Measurements from ENCODE around the gene SYT12. TPM values are rescaled to one million over a fixed set of nuclear protein-coding genes. Genes with fewer than 3 reads are reported as not detected.
"Not testable (repeated sequence)": the region's sequence is repeated elsewhere in the genome, so short reads cannot be mapped to it uniquely, and the experiment has no call there.

The SYT12 gene
- total RNA-seq, 1 donor from 2014 or later: 4.8 TPM

DNA sequence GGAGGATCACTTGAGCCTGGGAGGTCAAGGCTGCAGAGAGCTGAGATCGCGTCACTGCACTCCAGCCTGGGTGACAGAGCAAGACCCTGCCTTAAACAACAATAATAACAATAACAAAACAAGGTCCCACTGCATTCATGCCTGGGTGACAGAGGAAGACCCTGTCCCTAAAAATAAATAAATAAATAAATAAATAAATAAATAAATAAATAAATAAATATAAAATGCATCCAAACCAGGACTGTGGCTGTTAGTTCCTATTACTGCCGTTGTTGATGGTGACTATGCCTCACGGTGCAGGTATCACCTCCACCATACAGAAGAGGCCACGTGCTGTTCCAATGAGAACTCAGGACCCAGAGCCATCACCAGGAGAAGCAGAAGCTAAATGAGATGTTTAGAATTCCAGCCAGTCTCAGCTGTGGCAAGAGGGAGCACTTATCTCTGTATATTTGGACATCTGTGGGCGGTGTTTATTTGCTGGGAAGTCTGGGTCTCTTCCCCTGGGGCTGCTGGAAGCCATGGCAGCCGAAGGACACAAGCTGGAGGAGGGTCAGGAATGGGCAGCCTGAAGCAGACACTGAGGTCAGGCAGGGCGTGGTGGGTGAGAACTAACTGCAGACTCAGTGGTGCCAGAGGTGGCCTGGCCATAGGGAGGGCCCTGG, 26.2 kb upstream of the SYT12 start:
- DNase-seq (ENCODE audit: low spot score): no peak
- peak; percentile 55 for ATAC-seq

GRCh38 chr11:66999555-66999954, 23.4 kb upstream of the SYT12 start:
- no peak for ATAC-seq
- DNase-seq (ENCODE audit: low spot score): no peak

- no peak for DNase-seq (ENCODE audit: low spot score)
- no peak for ATAC-seq
Observed at GRCh38 chr11:67001332-67001731, 21.6 kb upstream of the SYT12 start.

DNA sequence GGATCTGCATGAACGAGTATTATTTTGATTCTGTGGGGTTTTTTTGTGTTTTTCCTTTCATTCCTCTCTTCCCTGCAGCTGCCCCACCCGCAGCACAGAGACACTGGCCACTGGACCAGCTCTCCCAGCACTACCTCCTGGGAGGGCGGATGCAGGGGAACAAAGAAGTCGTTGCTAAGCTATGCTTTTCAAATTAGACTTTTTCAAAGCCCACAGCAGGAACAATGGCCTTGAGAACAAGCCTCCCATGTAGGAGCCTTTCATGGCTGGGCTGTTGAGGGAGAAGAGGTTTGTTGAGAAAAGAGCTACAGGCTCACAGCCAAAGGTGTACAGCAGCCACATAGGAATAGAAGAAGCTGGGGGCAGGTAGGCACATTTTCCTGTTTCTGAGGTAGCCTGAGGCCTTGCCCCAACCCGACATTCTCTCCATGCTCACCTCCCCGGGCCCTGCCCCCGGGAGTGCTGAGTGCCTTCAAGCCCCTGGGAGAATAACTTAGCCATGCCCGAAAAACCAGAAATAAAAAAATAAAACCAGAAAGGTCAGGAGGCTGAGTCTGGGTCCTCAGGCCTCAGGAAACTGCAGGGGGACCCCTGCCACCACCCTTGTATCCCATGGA, 20.5 kb upstream of the SYT12 start:
- ATAC-seq (peak; percentile 13), DNase-seq (ENCODE audit: low spot score) (no peak)

DNA sequence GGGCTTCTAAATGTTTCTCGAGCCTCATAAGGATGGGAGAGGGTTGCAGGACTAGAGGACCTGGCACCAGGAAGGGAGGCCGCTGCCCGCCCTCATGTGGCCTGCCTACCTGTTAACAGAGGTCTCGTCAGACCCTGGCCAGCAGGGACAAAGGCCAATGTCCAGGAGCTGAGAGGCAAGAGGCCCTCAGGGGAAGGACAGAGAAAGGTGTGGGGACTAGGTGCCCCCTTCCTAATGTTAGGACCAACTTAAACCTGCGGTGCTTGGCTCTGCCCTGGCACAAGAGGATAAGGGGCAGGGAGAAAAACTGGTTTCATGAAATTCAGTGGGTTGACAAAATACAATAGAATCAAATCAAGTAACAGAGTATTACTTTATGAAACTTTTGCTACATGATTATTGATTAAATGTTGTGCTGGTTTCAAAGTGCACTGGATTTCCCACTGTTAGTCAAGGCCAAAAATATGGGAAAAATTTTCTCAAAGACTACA, 20.0 kb upstream of the SYT12 start:
- DNase-seq (ENCODE audit: low spot score) (peak; percentile 91), ATAC-seq (peak; percentile 88)

DNA sequence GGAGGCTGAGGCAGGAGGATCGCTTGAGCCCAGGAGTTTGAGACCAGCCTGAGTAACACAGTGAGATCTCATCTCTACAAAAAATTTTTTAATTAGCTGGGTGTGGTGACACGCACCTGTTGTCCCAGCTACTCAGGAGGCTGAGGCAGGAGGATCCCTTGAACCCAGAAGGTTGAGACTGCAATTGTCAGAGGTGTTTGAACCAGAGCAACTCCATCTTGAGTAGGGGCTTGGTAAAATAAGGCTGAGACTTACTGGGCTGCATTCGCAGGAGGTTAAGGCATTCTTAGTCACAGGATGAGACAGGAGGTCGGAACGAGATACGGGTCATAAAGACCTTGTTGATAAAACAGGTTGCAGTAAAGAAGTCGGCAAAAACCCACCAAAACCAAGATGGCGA, 17.7 kb upstream of the SYT12 start:
- not testable (repeated sequence) for DNase-seq (ENCODE audit: low spot score); ATAC-seq

DNA sequence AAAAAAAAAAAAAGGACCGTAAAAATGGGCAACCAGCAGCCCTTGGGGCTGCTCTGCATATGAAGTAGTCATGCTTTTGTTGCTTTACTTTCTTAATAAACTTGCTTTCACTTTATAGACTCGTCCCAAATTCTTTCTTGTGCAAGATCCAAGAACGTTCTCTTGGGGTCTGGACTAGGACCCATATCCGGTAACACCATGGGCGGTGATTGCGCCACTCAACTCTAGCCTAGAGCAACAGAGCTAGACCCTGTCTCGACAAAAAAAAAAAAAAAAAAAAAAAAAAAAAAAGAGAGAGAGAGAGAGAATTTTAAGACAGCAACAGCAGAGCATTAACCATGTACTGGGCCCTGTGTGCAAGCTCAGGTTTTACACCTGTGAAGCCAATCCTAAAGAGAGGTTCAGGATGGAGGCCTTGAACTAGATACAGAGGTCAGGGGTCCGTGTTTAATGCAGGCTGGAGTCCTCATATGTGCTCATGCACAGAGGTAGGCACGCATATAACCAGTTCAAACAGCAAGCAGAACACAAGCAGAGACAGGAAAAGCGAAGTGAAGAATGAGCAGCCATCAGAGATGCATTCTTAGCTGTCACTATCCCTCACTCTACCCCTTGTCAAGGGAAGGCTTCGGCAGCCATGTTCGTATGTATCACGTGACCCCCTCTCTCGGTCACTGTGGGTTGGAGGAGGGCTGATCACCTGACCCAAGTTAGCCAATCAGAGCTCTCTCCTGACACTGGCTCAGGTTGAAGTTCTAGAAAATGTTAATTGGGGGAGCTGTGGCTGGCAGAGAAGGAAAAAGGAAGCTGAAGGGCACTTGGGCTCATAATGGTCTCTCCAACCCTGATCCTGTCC, 16.7 kb upstream of the SYT12 start:
- ATAC-seq: no peak
- no peak for DNase-seq (ENCODE audit: low spot score)

GRCh38 chr11:67007126-67007525, 15.8 kb upstream of the SYT12 start:
- no peak for DNase-seq (ENCODE audit: low spot score)
- ATAC-seq: no peak

DNA sequence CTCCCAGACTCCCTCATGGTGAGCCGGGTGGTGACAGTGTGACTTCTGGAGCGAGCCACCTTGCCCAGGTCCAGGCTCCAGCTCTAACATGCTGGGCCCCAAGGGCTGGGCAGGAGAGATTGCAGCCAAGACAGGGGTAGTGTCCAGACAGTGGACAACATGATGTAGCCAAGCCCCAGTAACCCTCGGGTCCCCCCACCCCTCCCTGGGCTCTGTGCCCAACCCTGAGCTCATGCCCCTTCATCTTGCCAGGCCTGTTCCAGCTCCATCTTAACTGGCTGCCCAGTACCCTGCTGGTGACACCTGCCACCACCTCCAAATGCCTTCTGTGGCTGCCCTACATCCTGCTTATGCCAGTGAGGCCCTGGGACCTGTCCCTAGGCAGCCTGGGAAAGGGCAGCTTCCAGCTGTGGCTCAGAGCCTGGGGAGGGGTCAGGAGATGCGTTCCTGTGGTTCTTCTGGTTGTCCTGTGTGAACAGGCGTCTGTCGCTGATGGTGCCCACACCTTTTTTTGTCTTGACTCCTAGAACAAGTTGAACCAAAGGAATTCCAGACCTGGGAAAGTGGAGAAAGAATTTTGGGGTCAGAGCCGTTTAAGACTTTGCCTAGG, 12.5 kb upstream of the SYT12 start:
- peak; percentile 11 for ATAC-seq
- no peak for DNase-seq (ENCODE audit: low spot score)

GRCh38 chr11:67013511-67014045, 9.4 kb upstream of the SYT12 start:
- ATAC-seq: no peak
- DNase-seq (ENCODE audit: low spot score): no peak

DNA sequence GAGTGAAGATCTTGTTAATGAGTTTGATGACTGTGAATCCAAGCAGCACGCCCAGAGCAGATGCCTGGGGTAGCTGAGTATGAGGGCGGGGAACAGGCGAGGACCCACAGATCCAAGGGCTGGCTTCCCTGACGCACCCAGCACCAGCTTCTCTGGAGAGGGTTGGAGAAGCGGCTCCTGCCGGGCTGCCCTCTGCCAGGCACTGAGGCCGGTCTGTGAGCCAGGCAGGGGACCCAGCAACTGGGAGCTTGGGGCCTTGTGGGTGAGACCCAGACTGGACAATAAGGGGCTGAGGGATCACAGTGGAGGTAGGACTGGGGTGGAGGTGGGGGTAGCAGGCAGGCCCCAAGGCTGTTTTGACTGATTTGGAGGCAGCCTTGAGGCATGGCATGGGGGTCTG, 8.6 kb upstream of the SYT12 start:
- DNase-seq (ENCODE audit: low spot score) (no peak), ATAC-seq (no peak)

GRCh38 chr11:67015048-67015447, 7.9 kb upstream of the SYT12 start:
- ATAC-seq (no peak), DNase-seq (ENCODE audit: low spot score) (no peak)

- ATAC-seq (no peak), DNase-seq (ENCODE audit: low spot score) (no peak)
Observed at GRCh38 chr11:67016550-67016949, 6.4 kb upstream of the SYT12 start.

GRCh38 chr11:67020949-67021348, 2.0 kb upstream of the SYT12 start:
- DNase-seq (ENCODE audit: low spot score) (no peak), ATAC-seq (no peak)

DNA sequence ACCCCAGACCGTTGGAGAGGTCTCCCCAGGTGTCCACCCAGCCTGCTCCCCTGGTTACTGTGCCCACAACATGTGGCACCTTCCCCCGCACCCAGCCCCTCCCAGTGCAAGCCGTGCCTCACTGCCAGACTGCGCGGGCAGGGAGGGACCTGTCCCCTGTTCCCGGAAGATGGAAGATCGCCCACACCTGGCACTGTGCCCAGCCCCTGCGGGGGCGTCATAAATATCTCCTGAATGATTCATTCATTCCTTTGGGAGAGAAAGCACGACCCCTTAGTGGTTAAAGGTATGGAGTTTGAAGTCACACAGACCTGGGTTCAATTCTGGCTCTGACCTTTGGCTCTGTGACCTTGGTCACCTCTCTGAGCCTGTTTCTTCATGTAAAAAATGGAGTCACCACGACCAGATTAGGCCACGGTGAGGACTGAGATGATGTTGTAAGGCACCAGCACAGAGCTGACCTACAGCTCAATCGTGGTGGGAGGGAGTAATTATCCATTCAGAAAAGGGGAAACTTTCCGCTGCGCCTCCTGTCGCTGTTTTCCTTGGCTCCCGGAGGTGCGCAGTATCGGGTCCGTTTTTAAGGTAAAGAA, 497 bp upstream of the SYT12 start:
- peak; percentile 38 for ATAC-seq
- peak; percentile 70 for DNase-seq (ENCODE audit: low spot score)

- DNase-seq (ENCODE audit: low spot score): no peak
Observed at GRCh38 chr11:67023957-67024353, 1.0 kb downstream of the SYT12 start.

DNA sequence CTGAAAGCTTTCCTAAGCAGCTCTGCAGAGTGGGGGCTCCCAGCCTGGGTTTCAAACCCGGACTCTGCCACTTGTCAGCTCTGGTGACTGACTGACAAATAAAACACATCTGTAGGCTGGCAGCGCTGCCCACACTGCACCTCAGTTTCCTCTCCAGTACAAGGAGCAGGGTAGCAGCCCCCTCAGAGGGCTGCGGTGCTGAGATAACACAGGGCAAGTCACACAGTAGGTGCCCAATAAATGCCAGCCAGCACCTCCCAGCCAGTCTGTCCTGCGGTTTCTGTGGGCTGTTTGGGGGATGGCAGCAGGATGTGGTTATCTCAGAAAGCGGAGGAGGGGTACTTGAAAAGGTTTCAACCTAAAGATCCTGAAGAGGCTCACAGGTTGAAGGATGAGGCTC, 1.5 kb downstream of the SYT12 start:
- DNase-seq (ENCODE audit: low spot score): no peak
- ATAC-seq: no peak

More at GRCh38 chr11:67023957-67024353, 1.0 kb downstream of the SYT12 start:
- ATAC-seq: no peak

GRCh38 chr11:67024966-67025365, 2.0 kb downstream of the SYT12 start:
- ATAC-seq (no peak), DNase-seq (ENCODE audit: low spot score) (no peak)

GRCh38 chr11:67025750-67026149, 2.8 kb downstream of the SYT12 start:
- DNase-seq (ENCODE audit: low spot score) (no peak), ATAC-seq (no peak)

- no peak for DNase-seq (ENCODE audit: low spot score)
- no peak for ATAC-seq
Observed at GRCh38 chr11:67026941-67027340, 4.0 kb downstream of the SYT12 start.

GRCh38 chr11:67027483-67027930, 4.6 kb downstream of the SYT12 start:
- ATAC-seq (peak; percentile 82), DNase-seq (ENCODE audit: low spot score) (peak; percentile 87)

All from left lobe of liver (tissue), 2 donors.